Neuronal stem cell (in vitro differentiated cells): ENCODE data around the gene ODF4. TPM values are rescaled to one million over a fixed set of nuclear protein-coding genes. Genes with fewer than 3 reads are reported as not detected.

Experiments used
- DNase-seq: peaks from one replicate; pipeline ENCODE4 v3.0.0-alpha.2; 2013; ENCODE audit warnings: low spot score
- H2AFZ ChIP-seq: one replicate; pipeline ENCODE4 v1.6.1; 2013; ENCODE audit warnings: mild to moderate bottlenecking, low read length, inconsistent platforms
- H2AK5ac ChIP-seq: 2 replicates; pipeline ENCODE4 v1.6.1; 2013; ENCODE audit warnings: low read depth, mild to moderate bottlenecking, inconsistent platforms, low read length, moderate library complexity, mixed read lengths
- H2BK120ac ChIP-seq: 2 replicates; pipeline ENCODE4 v1.6.1; 2013; ENCODE audit warnings: low read depth, mild to moderate bottlenecking, inconsistent platforms, low read length, moderate library complexity, mixed read lengths
- H2BK12ac ChIP-seq: one replicate; pipeline ENCODE4 v1.6.1; 2013; ENCODE audit warnings: low read length, inconsistent platforms
- H2BK15ac ChIP-seq: 2 replicates; pipeline ENCODE4 v1.6.1; 2013; ENCODE audit warnings: mild to moderate bottlenecking, low read length, inconsistent platforms, mixed read lengths
- H2BK5ac ChIP-seq: one replicate; pipeline ENCODE4 v1.6.1; 2013; ENCODE audit warnings: inconsistent platforms, mild to moderate bottlenecking, low read length, moderate library complexity
- H3K14ac ChIP-seq: one replicate; pipeline ENCODE4 v1.6.1; 2013; ENCODE audit warnings: low read length, inconsistent platforms
- H3K18ac ChIP-seq: 2 replicates; pipeline ENCODE4 v1.6.1; 2013; ENCODE audit warnings: low read length, inconsistent platforms
- H3K23ac ChIP-seq: 2 replicates; pipeline ENCODE4 v1.6.1; 2013; ENCODE audit warnings: low read depth, mild to moderate bottlenecking, mixed read lengths, low read length, inconsistent platforms; ENCODE audit not compliant: poor library complexity
- H3K27ac ChIP-seq: replicated peaks from 3 replicates; pipeline ENCODE4 v1.5.1; 2013; ENCODE audit warnings: low read length, inconsistent platforms
- H3K27me3 ChIP-seq, 3 experiments: 2 replicates each; pipeline ENCODE4 v1.6.1; 2013; ENCODE audit warnings: low read length in 3 of 3, mild to moderate bottlenecking in 2 of 3, inconsistent platforms in 1 of 3, low read depth in 1 of 3, mixed read lengths in 1 of 3, moderate library complexity in 1 of 3; ENCODE audit not compliant: control insufficient read depth in 3 of 3, insufficient read depth in 3 of 3
- H3K36me3 ChIP-seq, 2 donors: replicated peaks in 1 of 2; 2 replicates each; pipeline ENCODE4 v1.6.1; 2013; ENCODE audit warnings: low read length in 2 of 2; ENCODE audit not compliant: control insufficient read depth in 2 of 2, insufficient read depth in 2 of 2
- H3K4ac ChIP-seq: 2 replicates; pipeline ENCODE4 v1.6.1; 2013; ENCODE audit warnings: inconsistent platforms, mild to moderate bottlenecking, low read length, moderate library complexity
- H3K4me1 ChIP-seq, 2 donors: 1 replicate in 1 of 2; 2 replicates in 1 of 2; pipeline ENCODE4 v1.6.1; 2013; ENCODE audit warnings: low read length in 2 of 2, low read depth in 1 of 2; ENCODE audit not compliant: control insufficient read depth in 2 of 2, insufficient read depth in 1 of 2
- H3K4me2 ChIP-seq: one replicate; pipeline ENCODE4 v1.6.1; 2013; ENCODE audit warnings: mild to moderate bottlenecking, low read length, inconsistent platforms; ENCODE audit not compliant: insufficient read depth, poor library complexity, severe bottlenecking
- H3K4me3 ChIP-seq, 2 donors: 2 replicates each; pipeline ENCODE4 v1.5.1; 2013; ENCODE audit warnings: low read length in 2 of 2, mild to moderate bottlenecking in 2 of 2, inconsistent platforms in 1 of 2, moderate library complexity in 1 of 2
- H3K79me1 ChIP-seq: one replicate; pipeline ENCODE4 v1.6.1; 2013; ENCODE audit warnings: low read depth, mild to moderate bottlenecking, inconsistent platforms, low read length, moderate library complexity
- H3K9ac ChIP-seq: one replicate; pipeline ENCODE4 v1.6.1; 2013; ENCODE audit warnings: mild to moderate bottlenecking, low read depth, low read length, inconsistent platforms; ENCODE audit not compliant: poor library complexity
- H3K9me3 ChIP-seq, 2 donors: replicated peaks in 1 of 2; 2 replicates each; pipeline versions ENCODE3 to v1.6.1; 2013; ENCODE audit warnings: low read length in 2 of 2, mild to moderate bottlenecking in 2 of 2, inconsistent platforms in 1 of 2, low read depth in 1 of 2, mixed read lengths in 1 of 2, moderate library complexity in 1 of 2; ENCODE audit not compliant: control insufficient read depth in 2 of 2, insufficient read depth in 1 of 2
- H4K8ac ChIP-seq: one replicate; pipeline ENCODE4 v1.6.1; 2013; ENCODE audit warnings: low read depth, mild to moderate bottlenecking, inconsistent platforms, low read length, moderate library complexity
- H4K91ac ChIP-seq: one replicate; pipeline ENCODE4 v1.6.1; 2013; ENCODE audit warnings: low read length, low read depth, mild to moderate bottlenecking, inconsistent platforms; ENCODE audit not compliant: poor library complexity
- WGBS, 2 donors: extraction: QIAGEN DNeasy Blood & Tissue Kit; methylation state at CpG; one replicate each; pipeline ENCODE4 v1.1.7; 2013; ENCODE audit warnings: missing lambda C conversion rate in 2 of 2, mixed read lengths in 1 of 2; ENCODE audit not compliant: insufficient read length in 2 of 2, insufficient replicate concordance in 1 of 2; ENCODE audit errors: extremely low coverage in 2 of 2; 5-methylcytosine and 5-hydroxymethylcytosine counted together
- polyA plus RNA-seq, 2 experiments: library from polyadenylated mRNA; stranded (reverse); fragments of 200-250 nt; gene quantifications; one replicate each; pipeline ENCODE4 v1.2.3, GENCODE V29; 2013

ODF4 gene
- polyA plus RNA-seq (2013, experiment 1 of 2): not detected
- not detected for polyA plus RNA-seq (2013, experiment 2 of 2)

- Histone ChIP-seq H3K36me3 (no peaks in the 10 kb centered on the region), H3K23ac (no peak within 1 kb of the TSS), H2BK120ac (no peak within 1 kb of the TSS), H2BK12ac (no peak within 1 kb of the TSS), H3K18ac (peak within 1 kb of the TSS; percentile 9), H3K27ac (no peak within 1 kb of the TSS), H4K8ac (no peak within 1 kb of the TSS), H3K4me1 (peaks cover 12% of the 10 kb centered on the region in 2 donors), H3K9me3 (no peaks in the 10 kb centered on the region), H2BK15ac (no peak within 1 kb of the TSS), H2AK5ac (no peak within 1 kb of the TSS), H2AFZ (peak within 1 kb of the TSS; percentile 21), H2BK5ac (no peak within 1 kb of the TSS), H3K27me3 (peaks cover 0 to 12% (median 0%) of the 10 kb centered on the region in 3 experiments), H4K91ac (no peak within 1 kb of the TSS), H3K79me1 (no peaks in the 10 kb centered on the region), H3K4me2 (no peak within 1 kb of the TSS), H3K4ac (no peak within 1 kb of the TSS), H3K14ac (no peak within 1 kb of the TSS), H3K4me3 (no peak within 1 kb of the TSS), H3K9ac (no peak within 1 kb of the TSS)
- no CpG with 5 or more reads among the region's 2 CpGs for WGBS, 2 donors
- DNase-seq: no peak
Observed at GRCh38 chr17:8339540-8339939, at the start of gene ODF4. ODF4 (plus strand) TSS chr17:8339840; CDS start chr17:8340052, 212 bp downstream.

- Histone ChIP-seq H2AFZ (no peak overlapping the region), H2BK12ac (no peak overlapping the region), H3K18ac (no peak overlapping the region), H3K14ac (no peak overlapping the region), H3K4me3 (no peak overlapping the region), H3K27me3 (no peaks in the 10 kb centered on the region), H3K9ac (no peak overlapping the region), H3K27ac (no peak overlapping the region), H3K23ac (no peak overlapping the region), H2BK5ac (no peak overlapping the region), H2BK120ac (no peak overlapping the region), H2BK15ac (no peak overlapping the region), H3K36me3 (peaks cover 1 to 4% of the 10 kb centered on the region in 2 donors), H3K4me1 (peaks cover 12 to 15% of the 10 kb centered on the region in 2 donors), H3K4me2 (no peak overlapping the region), H2AK5ac (no peak overlapping the region), H3K79me1 (peaks cover 4% of the 10 kb centered on the region), H3K9me3 (no peaks in the 10 kb centered on the region), H3K4ac (no peak overlapping the region), H4K91ac (no peak overlapping the region), H4K8ac (no peak overlapping the region)
- no peak for DNase-seq
- WGBS, 2 donors: no CpG with 5 or more reads among the region's 3 CpGs
Observed at GRCh38 chr17:8290043-8290442, 49.6 kb upstream of the ODF4 start.

- Histone ChIP-seq H2BK120ac (no peak overlapping the region), H3K4me1 (peaks cover 11 to 15% of the 10 kb centered on the region in 2 donors), H2AFZ (no peak overlapping the region), H3K27ac (no peak overlapping the region), H3K23ac (no peak overlapping the region), H3K4me2 (no peak overlapping the region), H3K18ac (no peak overlapping the region), H2BK5ac (no peak overlapping the region), H2AK5ac (no peak overlapping the region), H3K4ac (no peak overlapping the region), H3K9me3 (no peaks in the 10 kb centered on the region), H3K27me3 (no peaks in the 10 kb centered on the region), H3K9ac (no peak overlapping the region), H4K8ac (no peak overlapping the region), H2BK12ac (no peak overlapping the region), H3K14ac (no peak overlapping the region), H3K79me1 (peaks cover 4% of the 10 kb centered on the region), H4K91ac (no peak overlapping the region), H3K4me3 (no peak overlapping the region), H2BK15ac (no peak overlapping the region), H3K36me3 (peaks cover 1 to 4% of the 10 kb centered on the region in 2 donors)
- no CpG with 5 or more reads among the region's 5 CpGs for WGBS, 2 donors
- DNase-seq: no peak
Observed at GRCh38 chr17:8292639-8293395, 46.8 kb upstream of the ODF4 start.

GRCh38 chr17:8294361-8294760 lies 45.3 kb upstream of the ODF4 start:
- H3K14ac ChIP-seq: no peak overlapping the region
- H3K9ac ChIP-seq: no peak overlapping the region
- H3K18ac ChIP-seq: no peak overlapping the region
- H2BK12ac ChIP-seq: no peak overlapping the region
- H2BK5ac ChIP-seq: no peak overlapping the region
- peak overlapping the region in 1 of 2 donors; percentile 68 for H3K4me3 ChIP-seq
- peak overlapping the region; percentile 97 for H2AFZ ChIP-seq
- H3K4me2 ChIP-seq: no peak overlapping the region
- no peak for DNase-seq
- peak overlapping the region; percentile 68 for H2AK5ac ChIP-seq
- H3K79me1 ChIP-seq: no peaks in the 10 kb centered on the region
- no peak overlapping the region for H2BK15ac ChIP-seq
- no peak overlapping the region for H3K27ac ChIP-seq
- H3K9me3 ChIP-seq: no peaks in the 10 kb centered on the region
- no peaks in the 10 kb centered on the region for H3K27me3 ChIP-seq
- H4K91ac ChIP-seq: no peak overlapping the region
- no peak overlapping the region for H2BK120ac ChIP-seq
- WGBS, 2 donors: no CpG with 5 or more reads among the region's 9 CpGs
- peaks cover 6 to 8% of the 10 kb centered on the region in 2 donors for H3K4me1 ChIP-seq
- no peak overlapping the region for H3K23ac ChIP-seq
- no peak overlapping the region for H4K8ac ChIP-seq
- H3K4ac ChIP-seq: no peak overlapping the region
- peaks cover 1 to 4% of the 10 kb centered on the region in 2 donors for H3K36me3 ChIP-seq
